GM21717 (cell line): ENCODE measurements around the gene DDX3X.

ENCODE experiments used
- ATAC-seq: cut with Tn5 transposase; IDR thresholded peaks from one replicate; pipeline ENCODE4 v1.9.1; 2021; ENCODE audit warnings: mild to moderate bottlenecking, moderate library complexity; ENCODE audit not compliant: unreplicated experiment

Gene DDX3X

DNA sequence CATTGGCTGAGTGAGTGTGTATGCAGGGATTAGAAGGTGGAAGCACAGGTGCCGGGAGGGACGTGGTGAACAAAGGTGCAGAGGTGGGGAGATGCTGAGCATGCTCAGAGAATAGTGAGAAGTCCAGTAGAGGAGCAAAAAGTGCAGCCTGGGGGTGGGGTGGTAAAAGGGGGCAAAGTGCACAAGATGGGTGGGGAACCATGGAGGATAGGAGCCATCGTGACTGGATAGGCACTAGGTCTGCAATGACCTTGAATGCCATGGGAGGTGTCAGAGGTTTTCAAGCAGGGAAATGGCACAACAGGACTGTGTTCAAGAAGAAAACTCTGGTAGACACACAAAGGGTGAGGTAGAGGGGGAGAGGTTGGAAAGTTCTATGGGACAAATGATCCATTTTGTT, 6.6 kb upstream of the DDX3X start:
- ATAC-seq, result no peak

DNA sequence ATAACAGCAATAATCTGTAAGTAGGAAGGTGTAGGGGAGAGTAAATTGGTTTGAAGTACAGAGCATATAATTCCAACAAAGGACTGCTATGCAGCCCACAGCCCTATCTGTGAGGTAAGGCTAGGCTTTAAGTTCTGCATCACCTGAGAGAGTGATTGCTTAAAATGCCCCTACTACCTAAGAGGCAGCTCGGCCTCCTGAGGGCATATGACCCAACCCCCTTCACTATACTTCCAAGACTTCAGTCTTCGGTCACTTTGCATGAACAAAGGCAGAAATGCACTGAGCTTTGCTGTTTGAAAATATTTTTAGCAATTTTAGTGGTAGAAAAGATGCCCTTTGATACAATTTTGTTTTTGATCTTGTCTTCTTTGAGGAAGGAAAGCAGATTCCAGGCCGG, 4.9 kb upstream of the DDX3X start:
- ATAC-seq, result no peak

GRCh38 chrX:41332005-41332404, 2.0 kb upstream of the DDX3X start:
- ATAC-seq, result no peak

DNA sequence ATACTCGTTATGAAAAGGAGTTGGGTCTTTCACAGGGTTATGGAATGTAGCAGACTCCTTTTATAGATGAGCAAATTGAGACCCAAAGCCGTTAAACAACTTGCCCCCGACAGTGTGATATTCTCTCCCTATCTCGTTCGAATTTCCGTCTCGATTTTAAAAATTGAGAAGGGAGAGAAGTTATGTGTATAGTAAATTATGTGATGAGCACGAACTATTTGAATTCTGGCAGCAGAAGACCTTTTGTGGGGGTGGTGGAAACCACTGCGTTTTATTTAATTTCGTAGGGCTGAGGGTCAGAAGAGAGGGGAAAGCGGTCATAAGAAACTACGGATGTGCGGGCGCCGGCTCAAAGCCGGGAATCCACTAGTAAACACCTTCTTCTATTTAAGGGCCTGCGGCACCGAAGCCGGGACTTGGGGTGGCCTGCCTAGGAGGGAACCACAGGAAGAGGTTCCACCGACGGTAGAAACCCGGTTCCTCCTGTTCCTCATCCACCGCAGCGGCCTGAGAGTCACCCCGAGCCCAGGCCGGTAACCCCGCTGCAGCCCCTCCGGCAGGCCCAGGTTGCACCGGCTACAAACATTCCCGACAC, 1.5 kb upstream of the DDX3X start:
- peak; percentile 12 for ATAC-seq

- peak; percentile 38 for ATAC-seq
Measured at GRCh38 chrX:41333003-41333743, 789 bp upstream of the DDX3X start.

- ATAC-seq, result peak; percentile 23
Measured at GRCh38 chrX:41334363-41335197, 618 bp downstream of the DDX3X start.

DNA sequence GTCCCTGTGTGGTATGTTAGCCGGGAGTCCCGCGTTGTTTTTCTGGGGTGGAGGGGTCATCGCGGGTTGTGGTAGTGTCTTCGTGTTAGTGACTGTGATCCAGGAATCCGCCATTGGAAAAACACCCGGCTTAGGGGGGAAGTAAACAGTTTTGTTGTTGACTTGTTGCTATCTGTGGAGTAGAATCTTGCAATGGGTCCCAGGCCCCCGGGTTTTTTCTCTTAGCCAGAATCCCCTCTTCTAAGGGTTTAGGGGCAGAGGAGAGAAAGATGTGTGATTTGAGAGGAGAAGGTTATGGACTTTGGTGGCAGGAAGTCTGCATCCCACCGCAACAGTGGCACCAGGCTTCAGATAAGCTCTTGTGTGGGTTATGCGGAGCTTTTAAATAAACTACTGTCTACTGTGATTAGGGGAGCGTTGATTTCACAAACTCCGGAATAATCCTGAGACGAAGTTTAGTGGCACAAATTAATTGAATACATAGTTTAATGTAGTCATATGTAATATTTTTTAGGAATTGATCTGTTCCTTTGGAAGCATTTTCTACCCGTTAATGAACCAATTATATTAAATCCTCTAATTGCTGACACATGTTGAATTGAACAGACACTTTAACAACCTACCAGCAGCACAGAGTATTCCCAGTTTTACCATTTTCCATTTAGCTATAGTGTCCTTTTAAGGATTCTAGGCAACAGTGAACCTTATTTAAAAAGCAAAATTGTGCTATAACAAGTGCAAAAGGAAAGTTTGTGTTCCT, 1.4 kb downstream of the DDX3X start:
- ATAC-seq, result no peak

- no peak for ATAC-seq
Measured at GRCh38 chrX:41335958-41336331, 2.0 kb downstream of the DDX3X start.

- no peak for ATAC-seq
Measured at GRCh38 chrX:41336447-41336846, 2.5 kb downstream of the DDX3X start.

- no peak for ATAC-seq
Measured at GRCh38 chrX:41337140-41337539, 3.2 kb downstream of the DDX3X start.

GRCh38 chrX:41338436-41338835, 4.5 kb downstream of the DDX3X start:
- no peak for ATAC-seq

DNA sequence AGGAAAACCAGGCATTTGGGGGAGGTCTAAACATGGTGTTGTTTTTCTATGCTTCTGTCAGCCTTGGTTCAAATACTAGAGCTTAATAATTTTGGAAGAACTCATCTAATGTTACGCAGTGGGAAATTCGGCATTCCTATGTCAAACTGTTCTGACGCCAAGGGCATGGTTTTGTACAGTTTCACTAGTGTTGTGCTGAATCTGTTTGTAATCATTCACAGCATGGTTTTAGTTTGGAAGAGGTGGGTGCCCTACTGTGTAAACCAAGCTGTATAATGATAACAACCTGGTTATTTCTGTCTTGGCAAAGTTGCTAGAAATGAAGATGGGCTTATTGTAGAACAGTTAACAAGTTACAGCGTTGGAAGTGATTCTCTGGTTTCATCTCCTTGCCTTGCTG, 5.2 kb downstream of the DDX3X start:
- ATAC-seq, result no peak

GRCh38 chrX:41344053-41344452, 10.1 kb downstream of the DDX3X start:
- ATAC-seq, result no peak

GRCh38 chrX:41347186-41347585, 13.2 kb downstream of the DDX3X start:
- no peak for ATAC-seq

DNA sequence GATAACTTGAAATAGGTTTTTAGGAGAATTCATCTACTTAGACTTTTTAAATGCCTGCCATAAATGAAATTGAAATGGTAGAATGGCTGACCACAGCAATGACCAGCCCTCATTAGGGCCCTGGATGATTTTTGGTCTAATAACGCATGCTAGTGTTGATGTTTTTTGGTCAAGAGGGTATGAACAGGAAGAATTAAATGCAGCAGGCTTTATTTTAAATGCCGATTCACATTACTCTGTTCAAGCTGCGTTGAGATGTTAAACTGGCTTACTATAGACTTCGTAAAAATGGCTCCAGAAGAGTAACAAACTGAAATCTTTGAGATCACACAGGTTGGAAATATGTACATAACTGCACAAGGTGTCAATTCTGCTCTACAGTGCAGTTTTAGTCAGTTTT, 14.6 kb downstream of the DDX3X start:
- ATAC-seq, result no peak

DNA sequence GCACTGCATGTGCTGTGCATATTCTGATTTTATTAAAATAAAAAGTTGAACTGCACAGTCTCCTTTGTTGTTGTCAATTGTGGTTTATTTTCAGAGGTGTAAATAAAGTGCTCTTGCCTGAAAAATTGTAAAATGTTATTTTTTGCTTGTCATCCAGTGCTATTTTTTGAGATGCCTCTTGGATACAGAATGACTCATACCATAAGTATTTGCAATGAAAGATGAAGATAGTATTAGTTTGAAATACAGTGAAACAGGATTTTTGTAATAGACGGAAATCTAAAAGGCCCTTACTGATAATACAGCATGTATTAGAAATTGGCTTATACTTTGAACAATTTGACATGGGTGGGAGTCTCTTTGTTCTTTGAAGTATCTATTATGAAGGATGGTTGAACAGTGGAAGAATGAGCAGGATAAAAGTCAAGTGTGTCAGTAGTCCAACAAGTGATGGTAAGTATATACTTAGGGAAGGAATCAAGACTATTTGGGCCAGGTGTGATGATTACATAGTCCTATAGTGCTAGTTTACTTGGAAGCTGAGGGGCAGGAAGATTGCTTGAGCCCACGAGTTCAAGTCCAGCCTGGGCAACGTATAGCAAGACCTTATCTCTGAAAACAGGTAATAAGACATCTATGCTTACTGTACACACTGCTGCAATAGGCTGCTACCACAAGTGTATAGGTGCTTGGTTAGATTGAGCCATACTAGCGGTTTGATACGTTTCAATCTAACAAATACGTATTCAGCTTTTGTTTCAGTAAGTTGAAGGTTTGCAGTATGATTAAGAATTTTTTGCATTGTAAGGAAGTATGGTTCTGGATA, 16.4 kb downstream of the DDX3X start:
- ATAC-seq, result no peak

GRCh38 chrX:41350976-41351569, 17.1 kb downstream of the DDX3X start:
- no peak for ATAC-seq

DNA sequence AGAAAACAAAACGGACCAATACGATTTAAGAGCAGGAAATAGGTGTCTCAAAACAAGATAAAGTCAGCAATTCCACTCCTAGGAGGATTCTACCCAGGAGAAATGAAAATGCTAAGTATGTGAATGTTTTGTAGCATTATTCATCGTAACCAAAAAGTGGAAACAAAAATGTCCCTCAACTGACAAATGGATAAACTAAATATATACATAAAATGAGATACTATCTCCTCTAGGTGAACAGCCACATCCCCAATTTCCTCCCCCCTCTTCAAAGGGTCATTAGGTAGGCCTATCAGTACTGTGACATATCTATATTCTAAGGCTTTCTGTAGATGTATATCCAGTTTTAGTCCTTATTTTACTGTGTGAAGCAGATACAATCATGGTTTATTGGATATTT, 18.0 kb downstream of the DDX3X start:
- ATAC-seq, result no peak

DNA sequence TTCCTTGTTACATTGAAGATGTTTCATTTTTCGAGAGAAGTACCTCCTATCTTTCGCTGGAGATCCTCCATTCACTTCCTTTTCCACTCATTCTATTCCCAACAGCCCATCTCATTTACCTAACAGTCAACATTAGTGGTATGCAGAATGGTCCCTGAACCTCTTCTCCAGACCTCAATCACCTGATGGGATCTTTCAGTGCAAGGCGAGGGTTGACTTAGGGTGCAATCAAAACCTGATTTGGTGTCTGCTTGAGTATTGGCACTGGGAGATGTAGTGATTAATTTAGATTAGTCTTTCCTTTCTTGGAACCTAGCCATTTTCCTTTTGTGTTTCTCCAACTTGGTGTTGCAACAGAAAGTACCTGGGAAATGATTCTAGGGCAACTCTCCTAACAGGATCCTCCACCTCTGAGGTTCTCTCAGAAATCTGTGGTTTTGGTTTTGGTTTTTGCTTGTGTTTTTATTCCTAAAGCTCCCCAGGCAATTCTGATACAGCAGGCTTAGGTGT, 18.4 kb downstream of the DDX3X start:
- ATAC-seq, result no peak

- no peak for ATAC-seq
Measured at GRCh38 chrX:41353985-41354384, 20.0 kb downstream of the DDX3X start.
